GM03348 (cell line): ENCODE measurements around the gene ESPL1.

Source experiments
- DNase-seq: peaks from one replicate; pipeline ENCODE4 v3.0.0; 2012; ENCODE audit warnings: low spot score

ESPL1 gene

GRCh38 chr12:53231921-53232645 lies 36.0 kb upstream of the ESPL1 start, which contains the start of gene RARG:
Gene RARG (minus strand): TSS chr12:53232209. CDS start chr12:53227545, 4,664 bp downstream.
- peak; percentile 96 for DNase-seq

- DNase-seq, result peak; percentile 76
Measured at GRCh38 chr12:53232646-53233461, 35.2 kb upstream of the ESPL1 start.

DNA sequence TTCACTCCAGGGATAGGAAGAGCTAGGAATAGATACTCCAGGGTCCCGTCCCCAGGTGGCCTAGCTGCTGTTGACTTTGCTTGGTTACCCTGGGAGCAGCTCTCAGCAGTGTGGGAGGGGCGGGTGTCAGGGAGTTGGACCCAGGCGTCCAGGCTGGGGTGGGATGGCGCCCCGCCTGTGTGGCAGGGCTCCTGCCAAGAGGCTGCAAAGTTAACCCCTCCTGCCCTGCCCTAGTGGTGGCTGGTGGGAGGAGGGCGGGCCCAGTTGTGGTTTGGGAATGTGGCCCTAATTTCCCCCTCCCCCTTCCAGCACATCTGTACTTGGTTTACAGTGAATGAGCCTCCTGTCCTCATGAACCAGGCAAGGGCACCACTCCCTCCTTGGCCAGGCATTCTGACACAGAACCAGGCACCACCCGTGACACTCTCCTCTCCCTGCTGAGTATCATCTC lies 34.4 kb upstream of the ESPL1 start:
- DNase-seq, result peak; percentile 67

DNA sequence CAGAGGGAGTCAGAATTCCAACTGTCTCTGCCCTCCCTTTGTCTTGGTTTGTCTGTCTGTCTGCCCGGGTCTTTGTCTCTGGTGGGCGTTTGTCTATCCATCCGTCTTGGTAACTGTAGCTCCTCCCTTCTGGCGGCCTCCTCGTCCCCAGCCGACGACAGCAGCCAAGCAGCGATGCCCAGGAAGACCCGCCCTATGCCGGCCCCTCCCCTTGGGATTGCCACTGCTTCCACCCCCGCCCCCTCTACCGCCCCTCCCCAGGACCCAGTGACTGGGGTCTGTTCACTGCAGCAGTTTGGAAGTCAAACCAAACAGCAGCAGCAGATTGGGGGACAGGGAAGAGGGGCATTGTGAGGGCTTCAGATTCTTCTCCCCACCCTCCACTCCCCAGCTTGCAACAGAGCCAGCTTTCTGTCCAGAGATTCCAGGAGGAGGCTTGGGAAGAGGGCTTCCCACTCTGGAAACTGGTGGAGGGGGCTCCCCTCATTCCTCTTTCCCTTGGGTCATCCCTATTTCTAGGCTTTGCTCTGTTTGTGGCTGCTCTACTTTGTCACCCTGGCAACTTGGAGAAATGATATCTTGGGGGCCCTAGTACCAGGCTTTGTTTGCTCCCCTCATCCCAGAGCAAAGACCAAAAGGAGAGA lies 33.7 kb upstream of the ESPL1 start:
- peak; percentile 44 for DNase-seq

DNA sequence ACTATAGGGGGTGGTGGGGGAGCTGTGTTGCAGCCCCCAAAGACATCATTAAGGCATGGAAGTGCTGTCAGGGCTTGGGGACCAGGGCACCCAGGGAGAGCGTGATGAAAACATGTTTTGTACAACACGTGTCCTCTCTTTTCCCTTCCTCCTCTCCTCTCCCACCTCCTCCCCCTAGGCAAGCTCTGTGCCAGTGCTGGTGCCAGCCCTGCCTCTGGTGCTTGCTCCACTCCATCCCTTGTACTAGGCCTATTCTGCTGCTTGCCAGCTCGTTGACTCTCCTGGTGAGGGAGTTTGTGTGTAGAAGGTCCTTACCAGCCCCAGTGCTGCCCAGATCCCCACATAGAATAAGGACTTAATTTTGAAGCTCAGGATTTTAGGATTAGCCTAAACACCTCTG lies 32.9 kb upstream of the ESPL1 start:
- no peak for DNase-seq

GRCh38 chr12:53235742-53236442 lies 32.2 kb upstream of the ESPL1 start:
- no peak for DNase-seq

DNA sequence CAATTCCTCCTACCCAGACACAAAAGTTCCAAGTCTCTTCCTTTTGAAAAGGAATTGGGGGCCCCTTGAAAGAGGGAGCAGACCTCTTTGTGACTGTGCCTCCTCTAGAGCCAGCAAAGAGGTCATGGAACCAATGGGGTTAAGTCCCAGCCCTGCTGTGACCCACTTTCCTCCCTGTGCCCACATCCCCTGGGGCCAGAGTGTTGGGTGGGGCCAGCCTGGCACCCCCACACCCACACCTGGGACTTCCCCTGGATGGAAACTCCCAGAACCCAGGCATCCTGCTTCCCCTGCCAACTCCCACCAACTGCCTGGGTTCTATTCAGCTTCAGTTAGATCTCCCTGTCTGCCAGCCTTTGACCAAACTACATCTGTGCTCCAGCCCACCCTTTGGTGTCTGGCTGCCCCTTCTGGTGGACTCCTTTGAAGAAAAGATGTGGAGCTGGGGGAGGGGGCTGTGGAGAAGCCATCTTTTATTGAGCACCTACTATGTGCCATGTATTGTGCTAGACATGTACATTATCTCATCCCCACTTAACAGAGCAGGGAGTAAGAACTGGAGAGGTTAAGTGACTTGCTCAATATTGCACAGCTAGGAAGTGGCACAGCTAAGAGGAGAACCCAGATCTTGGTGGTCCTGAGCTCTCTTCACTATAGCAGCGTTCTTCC lies 31.5 kb upstream of the ESPL1 start:
- no peak for DNase-seq

DNA sequence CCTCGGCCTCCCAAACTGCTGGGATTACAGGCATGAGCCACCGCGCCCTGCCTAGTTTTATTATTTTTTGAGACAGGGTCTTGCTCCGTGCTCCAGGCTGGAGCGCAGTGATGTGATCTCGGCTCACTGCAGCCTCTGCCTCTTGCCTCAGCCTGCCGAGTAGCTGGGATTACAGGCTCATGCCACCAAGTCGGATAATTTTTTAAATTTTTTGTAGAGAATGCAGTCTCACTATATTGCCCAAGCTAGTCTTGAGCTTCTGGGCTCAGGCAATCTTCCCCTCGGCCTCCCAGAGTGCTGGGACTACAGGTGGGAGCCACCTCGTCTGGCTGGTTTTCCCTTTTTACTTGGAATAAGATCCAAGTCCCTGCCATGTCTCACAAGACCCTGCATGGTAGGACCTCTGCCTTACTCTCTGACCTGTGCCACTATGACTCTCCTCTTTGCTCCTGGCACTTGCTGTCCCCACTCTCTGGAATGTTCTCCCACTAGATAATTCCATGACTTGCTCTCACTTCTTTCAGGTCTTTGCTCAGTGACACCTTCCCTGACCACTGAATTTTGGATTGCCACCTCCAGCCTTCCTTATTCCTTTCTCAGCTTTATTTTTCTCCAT lies 28.3 kb upstream of the ESPL1 start:
- no peak for DNase-seq

DNA sequence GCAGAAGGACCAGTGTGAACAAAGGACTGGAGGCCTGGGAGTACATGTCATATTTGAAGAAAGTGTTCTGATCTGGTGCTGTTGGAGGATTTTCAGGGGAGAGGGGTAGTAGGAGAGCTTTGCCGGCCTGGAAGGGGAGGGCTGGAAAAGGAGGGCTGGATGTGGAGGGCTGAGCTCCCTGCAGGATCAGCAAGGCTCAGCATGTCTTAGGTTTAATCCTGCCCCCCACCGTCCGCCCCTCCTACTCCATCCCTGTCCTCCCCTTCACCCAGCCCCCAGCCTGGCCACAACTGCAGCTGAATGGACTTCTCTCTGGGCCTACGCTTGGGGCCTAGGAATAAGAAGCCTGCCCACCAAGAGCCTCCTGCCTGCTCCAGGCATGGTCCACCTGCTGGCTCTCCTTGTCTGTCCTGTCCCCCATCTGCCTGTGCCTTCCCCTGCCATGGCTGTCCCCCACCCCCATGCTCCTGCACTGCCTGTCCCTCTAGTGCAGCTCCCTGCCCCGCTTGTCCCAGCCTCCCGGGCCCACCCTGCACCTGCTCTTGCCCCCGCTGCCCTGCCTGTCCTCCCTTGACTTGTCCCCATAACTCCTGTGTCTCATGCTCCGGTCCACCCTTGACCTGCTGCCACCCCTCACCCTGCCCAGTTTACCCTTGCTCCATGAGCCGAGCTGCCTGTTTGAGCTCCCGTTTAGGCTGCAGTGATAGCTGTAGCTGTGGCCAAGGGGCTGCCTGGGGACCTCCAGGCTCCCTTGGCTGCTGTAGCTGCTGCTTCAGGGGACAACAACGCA lies 26.3 kb upstream of the ESPL1 start:
- DNase-seq, result no peak

DNA sequence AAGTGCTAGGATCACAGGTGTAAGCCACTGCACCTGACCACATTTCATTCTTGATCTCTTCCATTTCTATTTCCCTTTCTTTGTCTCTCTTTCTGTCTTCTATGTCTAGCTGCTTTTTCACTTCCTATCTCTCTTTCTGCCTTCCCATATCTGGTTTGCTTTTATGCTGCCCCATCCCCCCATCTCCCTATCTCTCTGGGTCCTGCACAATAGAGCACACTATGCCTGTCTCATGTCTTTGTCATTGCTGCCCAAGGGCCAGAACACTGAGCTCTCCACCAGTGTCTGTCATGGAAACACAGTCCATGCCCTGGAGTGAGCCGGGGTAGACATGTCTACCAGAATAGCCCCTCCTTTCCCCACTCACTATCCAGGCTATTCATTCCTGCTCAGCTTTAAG lies 23.8 kb upstream of the ESPL1 start:
- no peak for DNase-seq

DNA sequence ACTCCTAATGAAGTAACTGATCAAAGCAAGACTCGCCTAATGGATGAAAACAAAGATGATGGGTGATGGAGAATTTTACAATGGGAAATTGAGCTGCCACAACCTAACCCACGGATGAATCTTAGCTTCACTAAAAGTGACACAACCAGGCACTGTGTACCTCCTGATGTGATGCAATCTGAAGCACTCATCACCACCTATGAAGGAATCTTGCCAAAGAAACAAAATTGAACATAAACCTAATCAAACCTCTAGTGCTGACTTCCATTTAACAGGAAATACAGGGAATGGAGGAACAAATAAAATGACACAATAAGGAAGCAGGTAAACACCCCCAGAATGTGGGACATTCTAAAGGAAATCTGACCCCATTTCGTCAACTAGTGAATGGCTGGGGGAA lies 22.8 kb upstream of the ESPL1 start:
- no peak for DNase-seq

DNA sequence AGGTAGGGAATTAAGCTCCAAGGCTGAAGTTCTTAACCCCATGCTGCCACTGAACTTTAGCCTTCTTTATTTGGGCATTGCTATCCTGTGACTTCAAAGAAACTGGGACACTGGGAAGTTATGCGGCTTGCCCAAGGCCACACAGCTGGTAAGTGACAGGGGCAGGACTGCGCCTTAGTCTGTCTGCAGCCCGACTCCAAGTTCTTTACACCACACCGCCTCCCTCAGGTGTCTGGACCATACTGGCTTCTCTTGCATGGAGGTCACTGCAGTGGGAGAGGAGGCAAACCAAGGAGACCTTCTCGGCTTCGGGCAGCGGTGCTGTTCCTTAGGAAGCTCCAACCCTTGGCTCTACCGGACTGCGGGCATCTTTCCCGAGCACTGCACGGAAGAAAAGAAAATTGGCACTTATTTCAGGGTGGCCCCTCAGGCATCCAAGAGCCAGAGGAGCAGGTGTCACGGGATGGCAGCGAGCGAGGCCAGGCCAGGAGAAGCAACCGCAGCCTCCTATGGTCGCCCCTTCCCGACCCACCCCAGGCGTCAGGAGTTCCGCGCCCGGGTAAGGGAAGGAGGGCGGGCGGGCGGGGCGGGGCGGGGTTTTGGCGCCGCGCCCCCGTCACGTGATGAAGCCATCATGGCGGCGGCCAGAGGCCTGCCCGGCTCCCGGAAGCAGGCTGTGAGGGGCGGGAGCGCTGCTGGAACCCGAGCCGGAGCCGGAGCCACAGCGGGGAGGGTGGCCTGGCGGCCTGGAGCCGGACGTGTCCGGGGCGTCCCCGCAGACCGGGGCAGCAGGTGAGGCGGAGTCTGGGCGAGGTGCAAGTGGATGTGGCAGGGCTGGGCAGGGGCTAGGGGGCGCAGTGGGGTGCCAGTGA lies 16.4 kb upstream of the ESPL1 start:
- peak; percentile 96 for DNase-seq

- peak; percentile 60 for DNase-seq
Measured at GRCh38 chr12:53252349-53252916, 15.7 kb upstream of the ESPL1 start.

DNA sequence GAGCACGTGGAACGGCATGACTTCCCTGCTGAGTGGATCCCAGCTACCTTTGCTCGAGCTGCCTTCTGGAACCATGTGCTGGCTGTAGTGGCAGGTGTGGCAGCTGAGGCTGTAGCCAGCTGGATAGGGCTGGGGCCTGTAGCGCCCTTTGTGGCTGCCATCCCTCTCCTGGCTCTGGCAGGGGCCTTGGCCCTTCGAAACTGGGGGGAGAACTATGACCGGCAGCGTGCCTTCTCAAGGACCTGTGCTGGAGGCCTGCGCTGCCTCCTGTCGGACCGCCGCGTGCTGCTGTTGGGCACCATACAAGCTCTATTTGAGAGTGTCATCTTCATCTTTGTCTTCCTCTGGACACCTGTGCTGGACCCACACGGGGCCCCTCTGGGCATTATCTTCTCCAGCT lies 14.8 kb upstream of the ESPL1 start:
- DNase-seq, result no peak

DNA sequence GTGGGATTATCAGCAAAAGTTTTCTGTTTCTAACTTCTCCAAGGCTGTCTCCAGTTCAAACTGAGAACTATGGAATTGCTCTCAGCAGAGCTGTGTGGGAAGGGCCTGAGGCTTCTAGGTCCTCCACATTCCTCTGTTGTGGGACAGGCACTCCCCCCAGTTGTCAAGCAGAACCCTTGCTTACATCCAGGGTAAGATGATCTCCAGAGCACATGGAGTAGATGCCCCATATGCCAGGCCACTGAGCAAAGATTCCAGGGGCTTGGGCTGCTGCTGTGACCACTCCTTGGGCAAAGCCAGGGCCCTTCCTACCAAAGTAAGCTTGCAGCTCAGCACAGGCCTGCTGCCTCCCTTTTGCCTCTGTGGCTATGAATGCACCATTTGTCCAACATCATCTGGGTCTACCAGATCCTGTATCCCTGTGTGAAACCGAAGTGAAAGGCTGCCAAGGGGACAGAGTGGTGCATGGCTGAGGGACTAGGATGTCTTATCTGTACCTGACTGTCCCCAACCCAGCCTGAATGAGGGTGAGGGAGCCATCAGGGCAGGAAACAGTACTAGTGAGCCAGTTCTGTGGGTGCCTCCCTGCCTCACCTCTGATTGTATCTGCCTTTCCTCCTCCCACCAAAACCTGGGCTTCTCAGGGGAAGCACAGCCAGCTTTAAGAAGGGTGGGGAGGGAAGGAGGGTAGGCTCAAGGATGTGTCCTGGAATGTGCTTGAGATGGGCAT lies 13.1 kb upstream of the ESPL1 start:
- DNase-seq, result no peak

DNA sequence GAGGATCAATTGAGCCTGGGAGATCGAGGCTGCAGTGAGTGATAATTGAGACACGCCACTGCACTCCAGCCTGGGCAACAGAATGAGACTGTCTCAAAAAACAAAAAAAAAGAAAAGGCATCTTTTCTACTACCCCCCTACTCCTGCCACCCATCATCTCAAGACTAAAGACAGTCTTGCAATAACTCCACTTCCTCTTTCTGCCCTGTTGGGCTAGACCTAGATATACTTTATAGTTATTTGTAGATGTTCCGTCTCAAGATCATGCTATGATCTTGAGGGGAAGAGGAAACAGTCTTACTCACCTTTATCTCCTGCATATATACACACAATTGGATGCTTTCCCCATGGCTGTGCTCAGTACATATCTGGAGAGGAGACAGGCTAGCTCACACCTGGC lies 12.1 kb upstream of the ESPL1 start:
- no peak for DNase-seq

- DNase-seq, result no peak
Measured at GRCh38 chr12:53258541-53259539, 9.3 kb upstream of the ESPL1 start.
